ENCODE data around the gene TNFSF9. TPM values are rescaled to one million over a fixed set of nuclear protein-coding genes. Genes with fewer than 3 reads are reported as not detected.
"Not testable (repeated sequence)": the region's sequence is repeated elsewhere in the genome, so short reads cannot be mapped to it uniquely, and the experiment has no call there.

Gene TNFSF9
- total and polyA plus RNA-seq, 8 donors: 0.20 to 10.2 (median 0.40) TPM

GRCh38 chr19:6500837-6501739 lies 29.7 kb upstream of the TNFSF9 start:
- ATAC-seq (no peak), DNase-seq (no peak)
- H3K9me3 ChIP-seq: no peaks in the 10 kb centered on the region
- peaks cover 23 to 58% of the 10 kb centered on the region in 2 donors for H3K27me3 ChIP-seq
- no peak overlapping the region for H3K27ac ChIP-seq
- H3K36me3 ChIP-seq: no peaks in the 10 kb centered on the region
- no peak for TF ChIP-seq CTCF (IDR thresholded peaks at IDR 0.05)
- peaks cover 6 to 11% of the 10 kb centered on the region in 2 donors for H3K4me1 ChIP-seq
- no peak overlapping the region for H3K4me3 ChIP-seq
- intact Hi-C loops (cut with DNase I): no loop called here

GRCh38 chr19:6501740-6502648 lies 28.8 kb upstream of the TNFSF9 start, which contains the start of gene TUBB4A:
TUBB4A (minus strand) TSS chr19:6502309; CDS start chr19:6502212, 97 bp downstream.
- ATAC-seq (peak; percentile 48), DNase-seq (no peak)
- no peak within 1 kb of the TSS for H3K27ac ChIP-seq
- TF ChIP-seq CTCF (IDR thresholded peaks at IDR 0.05): no peak
- no peaks in the 10 kb centered on the region for H3K9me3 ChIP-seq
- peaks cover 6 to 11% of the 10 kb centered on the region in 2 donors for H3K4me1 ChIP-seq
- H3K36me3 ChIP-seq: no peaks in the 10 kb centered on the region
- peaks cover 23 to 58% of the 10 kb centered on the region in 2 donors for H3K27me3 ChIP-seq
- H3K4me3 ChIP-seq: peak within 1 kb of the TSS; percentile 15 to 20
- intact Hi-C loops (cut with DNase I): no loop called here

DNA sequence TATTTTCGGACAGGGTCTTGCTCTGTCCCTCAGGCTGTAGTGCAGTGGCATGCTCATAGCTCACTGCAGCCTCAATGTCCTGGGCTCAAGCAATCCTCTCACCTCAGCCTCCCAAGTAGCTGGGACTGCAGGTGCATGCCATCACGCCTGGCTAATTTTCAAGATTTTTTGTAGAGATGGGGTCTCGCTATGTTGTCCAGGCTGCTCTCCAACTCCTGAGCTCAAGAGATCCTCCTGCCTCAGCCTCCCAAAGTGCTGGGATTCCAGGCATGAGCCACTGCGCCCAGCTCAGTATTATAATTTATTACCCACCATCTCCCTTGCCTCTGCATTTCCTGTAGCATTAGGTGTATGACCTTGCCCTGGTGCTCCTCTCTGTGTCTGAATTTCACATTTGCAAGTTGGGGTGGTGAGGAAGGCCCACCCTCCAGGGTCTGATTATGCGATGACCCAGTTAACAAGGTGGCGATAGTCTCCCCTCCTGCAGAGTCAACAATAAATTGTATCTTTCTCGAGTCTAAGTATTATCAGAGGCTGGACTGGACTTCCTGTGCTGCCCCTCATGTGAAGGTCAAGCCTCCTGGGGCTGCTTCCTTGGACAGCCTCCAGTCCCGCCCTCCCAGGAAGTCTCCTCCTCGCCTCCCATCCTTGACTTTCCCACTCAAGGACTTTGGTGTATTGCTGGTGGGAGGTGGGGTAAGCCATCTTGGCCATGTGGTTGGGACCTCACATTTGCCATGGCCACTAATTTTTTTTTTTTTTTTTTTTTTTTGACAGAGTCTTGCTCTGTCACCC lies 27.2 kb upstream of the TNFSF9 start:
- no peaks in the 10 kb centered on the region for H3K9me3 ChIP-seq
- H3K4me3 ChIP-seq: no peak overlapping the region
- H3K36me3 ChIP-seq: no peaks in the 10 kb centered on the region
- H3K4me1 ChIP-seq: peaks cover 6 to 11% of the 10 kb centered on the region in 2 donors
- intact Hi-C loops (cut with DNase I): no loop called here
- peaks cover 23 to 58% of the 10 kb centered on the region in 2 donors for H3K27me3 ChIP-seq
- TF ChIP-seq CTCF (IDR thresholded peaks at IDR 0.05): no peak
- no peak for ATAC-seq
- no peak overlapping the region for H3K27ac ChIP-seq
- no peak for DNase-seq

DNA sequence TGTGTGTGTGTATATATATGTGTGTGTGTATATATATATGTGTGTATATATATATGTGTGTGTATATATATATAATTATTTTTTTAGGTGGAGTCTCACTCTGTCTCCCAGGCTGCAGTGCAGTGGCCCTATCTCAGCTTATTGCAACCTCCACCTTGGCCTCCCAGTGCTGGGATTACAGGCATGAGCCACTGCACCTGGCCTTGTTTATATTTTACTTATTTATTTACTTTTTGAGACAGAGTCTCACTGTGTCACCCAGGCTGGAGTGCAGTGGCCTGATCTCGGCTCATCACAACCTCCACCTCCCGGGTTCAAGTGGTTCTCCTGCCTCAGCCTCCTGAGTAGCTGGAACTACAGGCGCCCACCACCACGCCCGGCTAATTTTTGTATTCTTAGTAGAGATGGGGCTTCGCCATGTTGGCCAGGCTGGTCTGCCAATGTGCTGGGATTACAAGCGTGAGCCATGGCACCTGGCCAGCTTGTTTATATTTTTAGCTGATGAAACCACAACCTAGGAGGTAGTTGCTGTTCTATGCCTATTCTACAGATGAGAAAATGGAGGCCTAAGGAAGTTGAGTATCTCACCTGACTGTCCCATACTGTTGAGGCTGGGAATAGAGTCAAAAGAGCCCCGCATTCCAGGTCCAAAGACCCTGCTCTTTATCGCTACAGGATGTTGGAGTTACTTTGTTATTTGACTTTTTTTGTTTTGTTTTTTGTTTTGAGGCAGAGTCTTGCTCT lies 22.6 kb upstream of the TNFSF9 start:
- H3K4me1 ChIP-seq; H3K36me3 ChIP-seq; H3K4me3 ChIP-seq; H3K27ac ChIP-seq; intact Hi-C loops (cut with DNase I); H3K9me3 ChIP-seq; ATAC-seq; DNase-seq: not testable (repeated sequence)
- H3K27me3 ChIP-seq: peaks cover 0 to 13% of the 10 kb centered on the region in 2 donors

Measured in left lung (tissue), 10 donors.